Vagina (tissue), 2 donors: ENCODE data around the gene SNRNP70. TPM values are rescaled to one million over a fixed set of nuclear protein-coding genes. Genes with fewer than 3 reads are reported as not detected.

Source experiments
- DNase-seq, 2 donors: peaks; one replicate each; pipeline ENCODE4 v3.0.0-alpha.2; 2017; ENCODE audit errors: extremely low spot score in 2 of 2
- H3K27ac ChIP-seq: fragments of 200-600 bp; sonication (generic); one replicate; pipeline ENCODE4 v1.5.1; 2019
- H3K27me3 ChIP-seq: fragments of 200-600 bp; sonication (generic); one replicate; pipeline ENCODE4 v1.5.1; 2019
- H3K36me3 ChIP-seq, 2 donors: fragments of 200-600 bp; sonication (generic); one replicate each; pipeline ENCODE4 v1.5.1; 2017 to 2019
- H3K4me1 ChIP-seq: fragments of 200-600 bp; sonication (generic); one replicate; pipeline ENCODE4 v1.5.1; 2019
- H3K4me3 ChIP-seq, 2 donors: fragments of 200-600 bp; sonication (generic); 1 replicate in 1 of 2; 2 replicates in 1 of 2; pipeline ENCODE4 v1.5.1; 2016 to 2019
- H3K9me3 ChIP-seq: fragments of 200-600 bp; sonication (generic); one replicate; pipeline ENCODE4 v1.5.1; 2019
- POLR2A ChIP-seq, 2 donors: fragments of 450-650 bp; IDR thresholded peaks; one replicate each; pipeline ENCODE4 v1.6.1; 2017; ENCODE audit warnings: antibody characterized with exemption in 2 of 2, mild to moderate bottlenecking in 2 of 2, moderate library complexity in 2 of 2
- POLR2AphosphoS5 ChIP-seq, 2 donors: sonication (generic); formaldehyde crosslinking; IDR thresholded peaks; one replicate each; pipeline ENCODE4 v1.9.0; 2017; ENCODE audit warnings: antibody characterized with exemption in 2 of 2, mild to moderate bottlenecking in 2 of 2, low read depth in 1 of 2; ENCODE audit not compliant: insufficient read depth in 1 of 2
- intact Hi-C: fragments of 100-400 bp; cut with DNase I; formaldehyde crosslinking; loops from one replicate; pipeline ENCODE4 v1.15.1; 2023
- total RNA-seq: library from RNA; depleted of rRNA; stranded (reverse); fragments of >200 nt; gene quantifications from one replicate; pipeline ENCODE4 v1.2.3, GENCODE V29; 2016
- TF ChIP-seq, protein P1 (sequence below), 3 experiments: fragments of 450-650 bp in 2 of 3; fragments of 200-600 bp in 1 of 3; sonication (generic) in 1 of 3; IDR thresholded peaks; one replicate each; pipeline ENCODE4 v1.5.1; 2017 to 2019; ENCODE audit warnings: antibody characterized with exemption in 3 of 3, mild to moderate bottlenecking in 2 of 3, moderate library complexity in 2 of 3

The SNRNP70 gene
- total RNA-seq, 1 donor from 2014 or later: 380 TPM

DNA sequence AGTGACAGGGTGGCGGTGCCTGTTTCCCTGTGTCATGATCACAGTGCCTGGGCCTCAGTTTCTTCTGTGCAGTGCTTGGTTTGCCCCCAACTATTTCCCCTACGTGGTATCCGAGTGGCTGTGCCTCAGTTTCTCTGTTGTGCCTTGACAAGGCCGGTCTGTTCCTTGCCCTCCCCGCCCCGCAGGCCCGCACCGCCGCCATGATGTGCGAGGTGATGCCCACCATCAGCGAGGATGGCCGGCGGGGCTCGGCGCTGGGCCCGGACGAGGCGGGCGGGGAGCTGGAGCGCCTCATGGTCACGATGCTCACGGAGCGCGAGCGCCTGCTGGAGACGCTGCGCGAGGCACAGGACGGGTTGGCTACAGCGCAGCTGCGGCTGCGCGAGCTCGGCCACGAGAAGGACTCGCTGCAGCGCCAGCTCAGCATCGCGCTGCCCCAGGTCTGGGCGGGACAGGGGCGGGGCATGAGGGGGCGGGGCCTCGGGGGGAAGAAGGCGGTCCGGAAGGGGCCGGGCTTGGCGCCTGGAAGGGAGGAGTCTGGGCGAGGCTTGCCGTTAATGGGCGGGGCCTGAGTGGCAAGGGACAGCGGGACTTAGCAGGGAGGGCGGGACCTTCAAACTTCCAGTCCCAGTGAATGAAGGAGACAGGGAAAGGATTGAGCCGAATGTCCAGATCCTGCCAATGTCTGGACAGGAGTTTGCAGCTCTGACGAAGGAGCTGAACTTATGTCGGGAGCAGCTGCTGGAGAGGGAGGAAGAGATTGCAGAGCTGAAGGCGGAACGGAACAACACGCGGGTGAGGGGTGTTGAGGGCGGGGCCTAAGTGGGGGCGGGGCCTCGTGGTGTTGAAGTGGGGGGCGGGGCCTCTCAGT lies 42.7 kb downstream of the SNRNP70 start:
- intact Hi-C loops: no loop called here
- peaks cover 21% of the 10 kb centered on the region for H3K4me1 ChIP-seq
- peak overlapping the region; percentile 75 for H3K27ac ChIP-seq
- H3K36me3 ChIP-seq: no peaks in the 10 kb centered on the region
- DNase-seq: peak in 1 of 2 donors; percentile 93
- no peak for TF ChIP-seq POLR2A (IDR thresholded peaks at IDR 0.05)
- TF ChIP-seq, protein P1, sequence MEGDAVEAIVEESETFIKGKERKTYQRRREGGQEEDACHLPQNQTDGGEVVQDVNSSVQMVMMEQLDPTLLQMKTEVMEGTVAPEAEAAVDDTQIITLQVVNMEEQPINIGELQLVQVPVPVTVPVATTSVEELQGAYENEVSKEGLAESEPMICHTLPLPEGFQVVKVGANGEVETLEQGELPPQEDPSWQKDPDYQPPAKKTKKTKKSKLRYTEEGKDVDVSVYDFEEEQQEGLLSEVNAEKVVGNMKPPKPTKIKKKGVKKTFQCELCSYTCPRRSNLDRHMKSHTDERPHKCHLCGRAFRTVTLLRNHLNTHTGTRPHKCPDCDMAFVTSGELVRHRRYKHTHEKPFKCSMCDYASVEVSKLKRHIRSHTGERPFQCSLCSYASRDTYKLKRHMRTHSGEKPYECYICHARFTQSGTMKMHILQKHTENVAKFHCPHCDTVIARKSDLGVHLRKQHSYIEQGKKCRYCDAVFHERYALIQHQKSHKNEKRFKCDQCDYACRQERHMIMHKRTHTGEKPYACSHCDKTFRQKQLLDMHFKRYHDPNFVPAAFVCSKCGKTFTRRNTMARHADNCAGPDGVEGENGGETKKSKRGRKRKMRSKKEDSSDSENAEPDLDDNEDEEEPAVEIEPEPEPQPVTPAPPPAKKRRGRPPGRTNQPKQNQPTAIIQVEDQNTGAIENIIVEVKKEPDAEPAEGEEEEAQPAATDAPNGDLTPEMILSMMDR (IDR thresholded peaks at IDR 0.05): peak in 1 of 3 experiments; percentile 22
- TF ChIP-seq POLR2AphosphoS5 (IDR thresholded peaks at IDR 0.05; ENCODE audit: insufficient read depth in 1 of 2, low read depth in 1 of 2): peak; percentile 51 to 59
- H3K9me3 ChIP-seq: no peaks in the 10 kb centered on the region
- H3K4me3 ChIP-seq: peak overlapping the region; percentile 38 to 42
- no peaks in the 10 kb centered on the region for H3K27me3 ChIP-seq

DNA sequence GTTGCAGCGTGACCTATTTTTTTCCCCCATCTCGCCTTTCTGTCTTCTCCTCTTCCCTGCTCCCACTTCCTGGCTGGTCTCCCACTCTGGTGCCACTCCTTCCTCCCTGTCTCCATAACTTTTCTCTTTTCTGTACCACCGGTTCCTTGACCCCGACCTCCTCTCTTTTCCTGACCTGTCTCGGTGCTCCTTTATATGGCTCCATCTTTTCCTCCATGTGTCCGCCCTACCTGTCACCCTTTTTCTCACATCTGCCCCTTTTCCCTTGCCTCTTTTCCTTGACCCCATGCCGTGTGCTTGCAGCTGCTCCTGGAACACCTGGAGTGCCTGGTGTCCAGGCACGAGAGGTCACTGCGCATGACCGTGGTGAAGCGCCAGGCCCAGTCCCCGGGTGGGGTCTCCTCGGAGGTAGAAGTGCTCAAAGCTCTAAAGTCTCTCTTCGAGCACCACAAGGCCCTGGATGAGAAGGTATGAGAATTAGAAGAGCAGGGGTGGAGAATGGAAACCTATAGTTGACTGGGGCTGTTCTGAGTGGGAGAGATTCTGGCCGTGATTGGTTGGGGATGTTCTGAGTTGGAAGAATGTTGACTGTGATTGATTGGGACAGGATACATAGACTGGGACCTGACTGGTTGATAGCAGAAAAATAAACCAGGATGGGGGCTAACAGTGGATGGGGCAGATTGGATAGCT lies 43.4 kb downstream of the SNRNP70 start:
- Histone ChIP-seq H3K9me3 (no peaks in the 10 kb centered on the region), H3K27ac (peak overlapping the region; percentile 75), H3K36me3 (no peaks in the 10 kb centered on the region), H3K4me1 (peaks cover 28% of the 10 kb centered on the region), H3K4me3 (peak overlapping the region; percentile 38 to 42), H3K27me3 (no peaks in the 10 kb centered on the region)
- intact Hi-C loops: no loop called here
- TF ChIP-seq, protein P1 (IDR thresholded peaks at IDR 0.05): no peak
- TF ChIP-seq POLR2A (IDR thresholded peaks at IDR 0.05): no peak
- TF ChIP-seq POLR2AphosphoS5 (IDR thresholded peaks at IDR 0.05; ENCODE audit: insufficient read depth in 1 of 2, low read depth in 1 of 2): no peak
- peak in 1 of 2 donors; percentile 77 for DNase-seq

GRCh38 chr19:49129238-49129583 lies 44.0 kb downstream of the SNRNP70 start:
- TF ChIP-seq POLR2A (IDR thresholded peaks at IDR 0.05): no peak
- no peak for TF ChIP-seq POLR2AphosphoS5 (IDR thresholded peaks at IDR 0.05; ENCODE audit: insufficient read depth in 1 of 2, low read depth in 1 of 2)
- peak in 1 of 2 donors; percentile 72 for DNase-seq
- H3K4me3 ChIP-seq: no peak overlapping the region
- H3K27ac ChIP-seq: no peak overlapping the region
- no peaks in the 10 kb centered on the region for H3K9me3 ChIP-seq
- peaks cover 34% of the 10 kb centered on the region for H3K4me1 ChIP-seq
- no peaks in the 10 kb centered on the region for H3K36me3 ChIP-seq
- no peaks in the 10 kb centered on the region for H3K27me3 ChIP-seq
- intact Hi-C loops: no loop called here

DNA sequence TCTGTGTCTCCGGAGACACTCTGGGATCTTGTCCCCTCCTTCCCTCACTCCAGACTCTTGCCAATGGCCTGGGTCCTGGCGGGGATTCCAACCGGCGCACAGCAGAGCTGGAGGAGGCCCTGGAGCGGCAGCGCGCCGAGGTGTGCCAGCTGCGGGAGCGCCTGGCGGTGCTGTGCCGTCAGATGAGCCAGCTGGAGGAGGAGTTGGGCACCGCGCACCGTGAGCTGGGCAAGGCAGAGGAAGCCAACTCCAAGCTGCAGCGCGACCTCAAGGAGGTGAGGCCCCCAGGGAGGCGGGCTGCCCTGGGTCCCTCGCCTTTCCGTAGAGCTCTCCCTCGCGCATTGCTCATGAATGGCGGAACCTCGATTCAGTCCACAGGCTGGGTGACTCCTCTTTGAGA lies 45.1 kb downstream of the SNRNP70 start:
- Histone ChIP-seq H3K4me1 (peaks cover 37% of the 10 kb centered on the region), H3K36me3 (no peaks in the 10 kb centered on the region), H3K9me3 (no peaks in the 10 kb centered on the region), H3K4me3 (no peak overlapping the region), H3K27ac (no peak overlapping the region), H3K27me3 (no peaks in the 10 kb centered on the region)
- no peak for DNase-seq
- TF ChIP-seq POLR2A (IDR thresholded peaks at IDR 0.05) (no peak), POLR2AphosphoS5 (IDR thresholded peaks at IDR 0.05; ENCODE audit: insufficient read depth in 1 of 2, low read depth in 1 of 2) (no peak)
- TF ChIP-seq, protein P1 (IDR thresholded peaks at IDR 0.05): no peak
- intact Hi-C loops: no loop called here

- Histone ChIP-seq H3K9me3 (no peaks in the 10 kb centered on the region), H3K27me3 (no peaks in the 10 kb centered on the region), H3K27ac (peak overlapping the region; percentile 42), H3K4me3 (peak overlapping the region; percentile 17 to 24), H3K36me3 (no peaks in the 10 kb centered on the region), H3K4me1 (peaks cover 30% of the 10 kb centered on the region)
- TF ChIP-seq, protein P1 (IDR thresholded peaks at IDR 0.05): no peak
- no peak for TF ChIP-seq POLR2A (IDR thresholded peaks at IDR 0.05)
- no peak for TF ChIP-seq POLR2AphosphoS5 (IDR thresholded peaks at IDR 0.05; ENCODE audit: insufficient read depth in 1 of 2, low read depth in 1 of 2)
- DNase-seq: no peak
- intact Hi-C loops: no loop called here
These were observed 47.8 kb downstream of the SNRNP70 start for GRCh38 chr19:49132974-49133609.
